GM06990 (cell line): Measurements from ENCODE around the gene ZNF19.

Experiments used
- DNase-seq: peaks from one replicate; pipeline ENCODE4 v3.0.0-alpha.2; 2011; ENCODE audit not compliant: insufficient read length; ENCODE audit errors: extremely low read depth
- H3K27me3 ChIP-seq: replicated peaks from 2 replicates; pipeline ENCODE4 v1.6.0; 2011; ENCODE audit warnings: low read length; ENCODE audit not compliant: control insufficient read depth, insufficient read depth
- H3K36me3 ChIP-seq: 2 replicates; pipeline ENCODE4 v1.5.1; 2011; ENCODE audit warnings: low read length; ENCODE audit not compliant: control insufficient read depth, insufficient read depth
- H3K4me3 ChIP-seq: replicated peaks from 2 replicates; pipeline ENCODE4 v1.5.1; 2011; ENCODE audit warnings: low read depth, mild to moderate bottlenecking, control low read depth, low read length
- TF ChIP-seq, protein P1 (sequence below): IDR thresholded peaks from 2 replicates; pipeline ENCODE4 v1.5.1; 2011; ENCODE audit warnings: low read length, control low read depth, mild to moderate bottlenecking, inconsistent platforms; ENCODE audit not compliant: insufficient read depth, poor library complexity, severe bottlenecking

The ZNF19 gene

GRCh38 chr16:71461686-71462648 lies 27.2 kb downstream of the ZNF19 start, which contains the start of gene ZNF23:
Gene ZNF23 (minus strand): TSS chr16:71462247. CDS start chr16:71456796, 5,451 bp downstream.
- TF ChIP-seq, protein P1, sequence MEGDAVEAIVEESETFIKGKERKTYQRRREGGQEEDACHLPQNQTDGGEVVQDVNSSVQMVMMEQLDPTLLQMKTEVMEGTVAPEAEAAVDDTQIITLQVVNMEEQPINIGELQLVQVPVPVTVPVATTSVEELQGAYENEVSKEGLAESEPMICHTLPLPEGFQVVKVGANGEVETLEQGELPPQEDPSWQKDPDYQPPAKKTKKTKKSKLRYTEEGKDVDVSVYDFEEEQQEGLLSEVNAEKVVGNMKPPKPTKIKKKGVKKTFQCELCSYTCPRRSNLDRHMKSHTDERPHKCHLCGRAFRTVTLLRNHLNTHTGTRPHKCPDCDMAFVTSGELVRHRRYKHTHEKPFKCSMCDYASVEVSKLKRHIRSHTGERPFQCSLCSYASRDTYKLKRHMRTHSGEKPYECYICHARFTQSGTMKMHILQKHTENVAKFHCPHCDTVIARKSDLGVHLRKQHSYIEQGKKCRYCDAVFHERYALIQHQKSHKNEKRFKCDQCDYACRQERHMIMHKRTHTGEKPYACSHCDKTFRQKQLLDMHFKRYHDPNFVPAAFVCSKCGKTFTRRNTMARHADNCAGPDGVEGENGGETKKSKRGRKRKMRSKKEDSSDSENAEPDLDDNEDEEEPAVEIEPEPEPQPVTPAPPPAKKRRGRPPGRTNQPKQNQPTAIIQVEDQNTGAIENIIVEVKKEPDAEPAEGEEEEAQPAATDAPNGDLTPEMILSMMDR, result peak; percentile 45
- H3K4me3 ChIP-seq, result peak within 1 kb of the TSS; percentile 97
- peak; percentile 90 for DNase-seq
- H3K36me3 ChIP-seq, result no peaks in the 10 kb centered on the region
- H3K27me3 ChIP-seq, result no peaks in the 10 kb centered on the region

DNA sequence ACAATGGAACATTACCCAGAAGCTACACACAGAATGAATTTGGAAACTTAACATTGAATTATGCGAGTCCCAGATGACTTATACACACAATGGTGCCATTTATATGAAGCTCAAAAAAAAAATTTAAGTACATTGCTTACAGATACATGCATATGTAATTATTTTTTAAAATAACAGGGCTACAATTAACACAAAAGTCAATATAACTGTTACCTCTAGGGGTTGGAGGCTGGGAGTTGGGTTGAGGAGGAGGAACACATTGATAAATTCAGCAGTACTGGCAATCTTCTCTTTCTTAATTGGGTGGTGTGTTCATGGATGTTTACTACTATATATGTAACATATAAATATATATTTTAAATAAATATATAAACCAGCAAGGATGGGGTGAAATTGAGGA lies 28.2 kb downstream of the ZNF19 start:
- Histone ChIP-seq H3K27me3 (no peaks in the 10 kb centered on the region), H3K4me3 (peak overlapping the region; percentile 97), H3K36me3 (peaks cover 3% of the 10 kb centered on the region)
- DNase-seq, result no peak
- TF ChIP-seq, protein P1, result no peak

DNA sequence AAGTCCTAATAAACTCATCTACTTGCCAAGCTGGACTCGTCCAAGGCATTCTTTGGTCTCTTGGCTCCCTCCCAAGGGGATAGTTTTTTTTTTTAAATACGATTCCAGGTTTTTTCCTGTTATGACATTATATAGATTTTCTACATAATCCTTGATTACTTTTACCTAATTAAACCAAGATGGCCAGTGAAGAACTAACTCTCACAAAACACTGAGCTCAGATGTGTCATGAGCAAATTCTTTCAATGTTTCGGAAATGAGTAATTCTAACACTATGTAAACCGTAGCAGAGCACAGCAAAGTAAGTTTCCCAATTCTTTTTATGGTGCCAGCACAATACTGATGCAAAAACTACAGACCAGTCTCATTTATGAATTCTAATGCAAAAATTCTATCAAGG lies 28.9 kb downstream of the ZNF19 start:
- Histone ChIP-seq H3K27me3 (no peaks in the 10 kb centered on the region), H3K36me3 (peaks cover 5% of the 10 kb centered on the region), H3K4me3 (no peak overlapping the region)
- TF ChIP-seq, protein P1, result no peak
- DNase-seq, result no peak

GRCh38 chr16:71459510-71459909 lies 29.6 kb downstream of the ZNF19 start:
- Histone ChIP-seq H3K27me3 (no peaks in the 10 kb centered on the region), H3K36me3 (peaks cover 6% of the 10 kb centered on the region), H3K4me3 (no peak overlapping the region)
- TF ChIP-seq, protein P1, result no peak
- no peak for DNase-seq

- peaks cover 14% of the 10 kb centered on the region for H3K36me3 ChIP-seq
- H3K4me3 ChIP-seq, result no peak overlapping the region
- TF ChIP-seq, protein P1, result no peak
- no peak for DNase-seq
- no peaks in the 10 kb centered on the region for H3K27me3 ChIP-seq
Measured at GRCh38 chr16:71456801-71457200, 32.3 kb downstream of the ZNF19 start.
